Esophagus muscularis mucosa (tissue), 3 donors: ENCODE measurements around the gene EGR2.

ENCODE experiments used
- CTCF ChIP-seq, 3 experiments: fragments of 200-600 bp in 2 of 3; fragments of 450-650 bp in 1 of 3; sonication (generic) in 2 of 3; IDR thresholded peaks; one replicate each; pipeline ENCODE4 v1.5.1; 2017 to 2019; ENCODE audit warnings: antibody characterized with exemption in 3 of 3, mild to moderate bottlenecking in 2 of 3, moderate library complexity in 1 of 3
- POLR2A ChIP-seq: fragments of 450-650 bp; IDR thresholded peaks from one replicate; pipeline ENCODE4 v1.6.1; 2017; ENCODE audit warnings: antibody characterized with exemption, moderate library complexity, mild to moderate bottlenecking, low read depth
- POLR2AphosphoS5 ChIP-seq, 2 donors: sonication (generic); formaldehyde crosslinking; IDR thresholded peaks; one replicate each; pipeline ENCODE4 v1.6.1; 2017; ENCODE audit warnings: antibody characterized with exemption in 2 of 2

- TF ChIP-seq CTCF (IDR thresholded peaks at IDR 0.05) (no peak), POLR2AphosphoS5 (IDR thresholded peaks at IDR 0.05) (no peak), POLR2A (no peak)
Measured at GRCh38 chr10:62856021-62856420, 39.9 kb upstream of the EGR2 start.
